MM.1S (cell line): ENCODE measurements around the gene FOXN4.

Experiments
- DNase-seq: peaks from one replicate; pipeline ENCODE4 v3.0.0-alpha.2; 2015
- H2AFZ ChIP-seq: fragments of 300-600 bp; sonication (generic); 2 replicates; pipeline ENCODE4 v1.6.0; 2016; ENCODE audit warnings: antibody characterized with exemption, low read length
- H3F3A ChIP-seq: fragments of 300-600 bp; sonication (generic); 2 replicates; pipeline ENCODE4 v1.6.1; 2016; ENCODE audit warnings: mild to moderate bottlenecking, antibody characterized with exemption, low read length, moderate library complexity, mixed read lengths; ENCODE audit not compliant: insufficient read depth
- H3K27ac ChIP-seq: fragments of 300-600 bp; sonication (generic); 2 replicates; pipeline ENCODE4 v1.5.1; 2016; ENCODE audit warnings: mild to moderate bottlenecking, low read length
- H3K27me3 ChIP-seq: fragments of 300-600 bp; sonication (generic); replicated peaks from 2 replicates; pipeline ENCODE4 v1.6.0; 2016; ENCODE audit warnings: low read length; ENCODE audit not compliant: insufficient read depth
- H3K36me3 ChIP-seq: fragments of 300-600 bp; sonication (generic); replicated peaks from 2 replicates; pipeline ENCODE4 v1.6.1; 2016; ENCODE audit warnings: mild to moderate bottlenecking, low read length, mixed read lengths; ENCODE audit not compliant: insufficient read depth
- H3K4me1 ChIP-seq: fragments of 300-600 bp; sonication (generic); 2 replicates; pipeline ENCODE4 v1.6.1; 2016; ENCODE audit warnings: low read length, mixed read lengths
- H3K4me2 ChIP-seq: fragments of 300-600 bp; sonication (generic); 2 replicates; pipeline ENCODE4 v1.6.0; 2016; ENCODE audit warnings: low read depth, low read length
- H3K4me3 ChIP-seq: fragments of 300-600 bp; sonication (generic); 2 replicates; pipeline ENCODE4 v1.5.1; 2016; ENCODE audit warnings: low read length, mixed read lengths
- H3K79me2 ChIP-seq: fragments of 300-600 bp; sonication (generic); 2 replicates; pipeline ENCODE4 v1.6.1; 2016; ENCODE audit warnings: mixed run types, low read length, mixed read lengths
- H3K9ac ChIP-seq: fragments of 300-600 bp; sonication (generic); 2 replicates; pipeline ENCODE4 v1.6.1; 2016; ENCODE audit warnings: low read length, mixed read lengths
- H3K9me2 ChIP-seq: fragments of 300-600 bp; sonication (generic); replicated peaks from 2 replicates; pipeline ENCODE4 v1.6.1; 2016; ENCODE audit warnings: mild to moderate bottlenecking, low read length, mixed read lengths; ENCODE audit not compliant: insufficient read depth
- H3K9me3 ChIP-seq: fragments of 300-600 bp; sonication (generic); replicated peaks from 2 replicates; pipeline ENCODE4 v1.6.1; 2016; ENCODE audit warnings: mild to moderate bottlenecking, low read length, mixed read lengths; ENCODE audit not compliant: insufficient read depth
- H4K20me1 ChIP-seq: fragments of 300-600 bp; sonication (generic); 2 replicates; pipeline ENCODE4 v1.6.1; 2016; ENCODE audit warnings: mild to moderate bottlenecking, low read length, moderate library complexity, mixed read lengths; ENCODE audit not compliant: insufficient read depth
- CTCF ChIP-seq: fragments of 300-600 bp; sonication (generic); IDR thresholded peaks from 2 replicates; pipeline ENCODE4 v1.5.1; 2016; ENCODE audit warnings: antibody characterized with exemption, low read length, mixed read lengths
- EZH2 ChIP-seq: fragments of 300-600 bp; sonication (generic); optimal IDR thresholded peaks from 2 replicates; pipeline ENCODE3; 2017; ENCODE audit warnings: low read depth, mild to moderate bottlenecking, antibody characterized with exemption, low read length, mixed read lengths
- EZH2phosphoT487 ChIP-seq: fragments of 300-600 bp; sonication (generic); IDR thresholded peaks from 2 replicates; pipeline ENCODE4 v1.6.1; 2018; ENCODE audit warnings: antibody characterized with exemption, low read length

FOXN4 gene

GRCh38 chr12:109290061-109290460 lies 19.0 kb downstream of the FOXN4 start:
- H3K4me2 ChIP-seq = no peak overlapping the region
- H3K27me3 ChIP-seq = peaks cover 8% of the 10 kb centered on the region; the same call in 1 of the 2 replicates
- H3K4me1 ChIP-seq = no peaks in the 10 kb centered on the region
- no peaks in the 10 kb centered on the region for H4K20me1 ChIP-seq
- DNase-seq = no peak
- no peak overlapping the region for H3K4me3 ChIP-seq
- no peaks in the 10 kb centered on the region for H3F3A ChIP-seq
- H3K79me2 ChIP-seq = no peaks in the 10 kb centered on the region
- TF ChIP-seq CTCF (no peak), EZH2phosphoT487 (no peak), EZH2 (no peak)
- no peaks in the 10 kb centered on the region for H3K9me2 ChIP-seq
- H3K9me3 ChIP-seq = no peaks in the 10 kb centered on the region
- H3K9ac ChIP-seq = no peak overlapping the region
- H3K27ac ChIP-seq = no peak overlapping the region
- no peaks in the 10 kb centered on the region for H3K36me3 ChIP-seq
- H2AFZ ChIP-seq = no peak overlapping the region

- DNase-seq = no peak
- H3K79me2 ChIP-seq = no peaks in the 10 kb centered on the region
- no peak for TF ChIP-seq CTCF
- no peak for TF ChIP-seq EZH2phosphoT487
- no peak for TF ChIP-seq EZH2
Measured at GRCh38 chr12:109289551-109289950, 19.5 kb downstream of the FOXN4 start.

GRCh38 chr12:109289004-109289403 lies 20.1 kb downstream of the FOXN4 start:
- H3K27me3 ChIP-seq = 0 out of 2 replicates have a peak, but pooled peaks cover 4% of the 10 kb centered on the region
- TF ChIP-seq EZH2phosphoT487 (no peak), EZH2 (no peak), CTCF (no peak)
- H3K4me2 ChIP-seq = no peak overlapping the region

More at GRCh38 chr12:109289551-109289950, 19.5 kb downstream of the FOXN4 start:
- no peaks in the 10 kb centered on the region for H3F3A ChIP-seq
- no peak overlapping the region for H2AFZ ChIP-seq
- H3K9me3 ChIP-seq = no peaks in the 10 kb centered on the region
- H3K9ac ChIP-seq = no peak overlapping the region
- no peaks in the 10 kb centered on the region for H3K9me2 ChIP-seq
- H3K4me3 ChIP-seq = no peak overlapping the region
- no peak overlapping the region for H3K4me2 ChIP-seq
- 0 out of 2 replicates have a peak, but pooled peaks cover 4% of the 10 kb centered on the region for H3K27me3 ChIP-seq
- no peak overlapping the region for H3K27ac ChIP-seq
- no peaks in the 10 kb centered on the region for H3K36me3 ChIP-seq
- no peaks in the 10 kb centered on the region for H4K20me1 ChIP-seq
- no peaks in the 10 kb centered on the region for H3K4me1 ChIP-seq

More at GRCh38 chr12:109289004-109289403, 20.1 kb downstream of the FOXN4 start:
- H3K9me2 ChIP-seq = no peaks in the 10 kb centered on the region
- H3F3A ChIP-seq = no peaks in the 10 kb centered on the region
- H3K27ac ChIP-seq = no peak overlapping the region
- no peak overlapping the region for H2AFZ ChIP-seq
- no peaks in the 10 kb centered on the region for H3K36me3 ChIP-seq
- no peak overlapping the region for H3K4me3 ChIP-seq
- no peak for DNase-seq
- H4K20me1 ChIP-seq = no peaks in the 10 kb centered on the region
- no peaks in the 10 kb centered on the region for H3K9me3 ChIP-seq
- no peaks in the 10 kb centered on the region for H3K79me2 ChIP-seq
- no peaks in the 10 kb centered on the region for H3K4me1 ChIP-seq
- no peak overlapping the region for H3K9ac ChIP-seq
